Activated CD4-positive, alpha-beta T cell treated with anti-CD3 and anti-CD28 coated beads, Interleukin-2, Interleukin-6, amounts not matched to agents 100 ng/mL and 50 ng/mL, durations not matched to agents 16 hours and 8 hours (primary cell): Measurements from ENCODE around the gene MUC21.
"Not testable (repeated sequence)": the region's sequence is repeated elsewhere in the genome, so short reads cannot be mapped to it uniquely, and the experiment has no call there.

Source experiments
- DNase-seq: peaks from one replicate; pipeline ENCODE4 v3.0.0-alpha.2; 2020

The MUC21 gene

DNA sequence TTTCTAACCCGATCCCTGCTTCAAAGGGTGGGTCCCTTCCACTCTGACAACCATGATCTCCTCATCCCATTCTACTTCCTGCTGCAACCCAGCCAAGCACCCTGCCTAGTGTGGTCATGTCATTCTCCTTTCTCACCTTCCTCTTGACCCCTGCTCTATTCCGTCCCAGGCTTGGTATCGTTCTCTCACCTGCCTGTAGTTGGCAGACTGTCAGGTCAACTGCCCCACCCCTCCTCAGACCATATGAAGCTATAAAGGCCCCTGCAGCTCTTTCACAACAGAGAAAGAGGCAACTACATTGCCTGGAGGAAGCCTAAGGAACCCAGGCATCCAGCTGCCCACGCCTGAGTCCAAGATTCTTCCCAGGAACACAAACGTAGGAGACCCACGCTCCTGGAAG is at the start of gene MUC21:
Gene MUC21 (plus strand): TSS at position 280 of the 400 bp plus-strand sequence. CDS start 241 bp downstream, outside the sequence.
- no peak for DNase-seq

DNA sequence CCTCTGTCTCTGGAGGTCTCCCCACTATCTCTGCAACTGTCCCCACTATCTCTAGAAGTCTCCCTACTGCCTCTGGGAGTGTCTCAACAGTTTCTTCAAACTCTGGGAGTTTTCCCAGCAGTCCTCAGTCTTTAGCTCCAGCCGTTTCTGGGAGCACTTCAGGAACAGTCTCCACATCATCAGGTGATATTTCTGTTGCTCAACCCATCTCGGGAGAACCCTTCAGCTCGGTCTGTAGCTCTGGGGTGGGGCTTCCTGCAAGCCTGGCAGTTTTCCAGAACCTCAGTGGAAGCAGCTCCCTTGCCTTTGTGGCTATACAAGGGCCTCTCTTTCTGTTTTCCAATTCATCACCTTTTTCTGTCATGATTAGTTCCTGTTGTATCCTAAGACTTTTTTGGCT is 48.5 kb upstream of the MUC21 start:
- DNase-seq: no peak

DNA sequence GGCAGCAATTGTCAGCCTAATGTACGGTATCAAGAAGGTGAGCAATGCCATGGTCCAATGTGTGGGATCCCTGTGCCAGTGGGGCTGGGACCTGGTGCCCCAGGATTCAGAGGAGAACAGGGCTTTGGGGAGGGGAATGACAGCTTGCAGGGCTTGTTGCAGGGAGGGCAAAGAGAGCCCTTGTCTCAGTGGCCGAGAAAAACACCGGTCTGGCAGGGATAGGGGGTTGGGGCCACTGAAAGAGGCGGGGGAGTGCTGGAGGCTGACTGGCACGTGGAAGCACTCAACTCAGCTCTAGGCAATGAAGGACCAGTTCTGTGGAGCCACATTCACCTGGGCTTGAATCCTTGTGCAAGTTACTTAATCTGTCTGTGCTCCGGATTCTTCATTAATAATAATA is 46.3 kb upstream of the MUC21 start:
- DNase-seq: no peak

GRCh38 chr6:30938730-30939129 is 44.8 kb upstream of the MUC21 start:
- no peak for DNase-seq

GRCh38 chr6:30939473-30939872 is 44.0 kb upstream of the MUC21 start:
- DNase-seq: no peak

- DNase-seq: no peak
These were observed 43.0 kb upstream of the MUC21 start, which contains the start of gene MUCL3 for GRCh38 chr6:30940361-30940986. TSS of gene MUCL3 (plus strand) at chr6:30940973. CDS start at chr6:30941000, 27 bp downstream.

- no peak for DNase-seq
These were observed 41.0 kb upstream of the MUC21 start for GRCh38 chr6:30942338-30943060.

DNA sequence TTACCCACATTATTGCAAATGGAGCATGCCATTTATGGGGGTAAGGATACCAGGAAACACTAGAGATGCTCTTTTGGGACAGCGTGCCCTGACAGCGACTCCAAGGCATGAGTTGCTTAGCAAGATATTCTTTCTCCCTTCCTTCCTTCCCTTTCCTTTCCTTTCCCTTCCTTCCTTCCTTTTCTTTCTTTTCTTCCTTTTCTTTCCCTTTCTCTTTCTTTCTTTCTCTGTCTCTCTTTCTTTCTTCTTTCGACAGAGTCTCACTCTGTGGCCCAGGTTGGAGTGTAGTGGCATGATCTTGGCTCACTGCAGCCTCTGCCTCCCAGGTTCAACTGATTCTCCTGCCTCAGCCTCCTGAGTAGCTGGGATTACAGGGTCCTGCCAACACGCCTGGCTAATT is 39.5 kb upstream of the MUC21 start:
- DNase-seq: no peak

DNA sequence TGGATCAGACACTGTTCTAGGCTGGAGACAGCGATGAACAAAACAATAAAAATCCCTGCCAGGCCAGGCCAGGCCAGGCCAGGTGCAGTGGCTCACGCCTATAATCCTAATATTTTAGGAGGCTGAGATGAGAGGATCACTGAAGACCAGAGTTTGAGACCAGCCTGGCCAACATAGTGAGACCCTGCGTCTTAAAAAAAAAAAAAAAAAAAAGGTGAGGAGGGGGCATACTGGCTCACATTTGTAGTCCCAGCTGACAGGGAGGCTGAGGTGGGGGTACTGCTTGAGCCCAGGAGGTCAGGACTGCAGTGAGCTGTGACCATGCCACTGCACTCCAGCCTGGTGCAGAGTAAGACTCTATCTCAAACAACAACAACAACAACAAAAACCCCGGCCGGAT is 38.2 kb upstream of the MUC21 start:
- no peak for DNase-seq

- DNase-seq: no peak
These were observed 36.3 kb upstream of the MUC21 start for GRCh38 chr6:30947231-30947630.

- DNase-seq: no peak
These were observed 34.7 kb upstream of the MUC21 start for GRCh38 chr6:30948811-30949210.

DNA sequence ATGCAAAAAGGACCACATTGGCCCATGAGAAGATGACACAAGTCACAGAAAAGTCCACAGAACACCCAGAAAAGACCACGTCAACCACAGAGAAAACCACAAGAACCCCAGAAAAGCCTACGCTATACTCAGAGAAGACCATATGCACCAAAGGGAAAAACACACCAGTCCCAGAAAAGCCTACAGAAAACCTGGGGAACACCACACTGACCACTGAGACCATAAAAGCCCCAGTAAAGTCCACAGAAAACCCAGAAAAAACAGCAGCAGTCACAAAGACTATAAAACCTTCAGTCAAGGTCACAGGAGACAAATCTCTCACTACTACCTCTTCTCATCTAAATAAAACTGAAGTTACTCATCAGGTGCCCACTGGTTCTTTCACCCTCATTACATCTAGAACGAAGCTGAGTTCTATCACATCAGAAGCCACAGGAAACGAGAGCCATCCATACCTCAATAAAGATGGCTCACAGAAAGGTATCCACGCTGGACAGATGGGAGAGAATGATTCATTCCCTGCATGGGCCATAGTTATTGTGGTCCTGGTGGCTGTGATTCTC is 31.5 kb upstream of the MUC21 start:
- DNase-seq: no peak

DNA sequence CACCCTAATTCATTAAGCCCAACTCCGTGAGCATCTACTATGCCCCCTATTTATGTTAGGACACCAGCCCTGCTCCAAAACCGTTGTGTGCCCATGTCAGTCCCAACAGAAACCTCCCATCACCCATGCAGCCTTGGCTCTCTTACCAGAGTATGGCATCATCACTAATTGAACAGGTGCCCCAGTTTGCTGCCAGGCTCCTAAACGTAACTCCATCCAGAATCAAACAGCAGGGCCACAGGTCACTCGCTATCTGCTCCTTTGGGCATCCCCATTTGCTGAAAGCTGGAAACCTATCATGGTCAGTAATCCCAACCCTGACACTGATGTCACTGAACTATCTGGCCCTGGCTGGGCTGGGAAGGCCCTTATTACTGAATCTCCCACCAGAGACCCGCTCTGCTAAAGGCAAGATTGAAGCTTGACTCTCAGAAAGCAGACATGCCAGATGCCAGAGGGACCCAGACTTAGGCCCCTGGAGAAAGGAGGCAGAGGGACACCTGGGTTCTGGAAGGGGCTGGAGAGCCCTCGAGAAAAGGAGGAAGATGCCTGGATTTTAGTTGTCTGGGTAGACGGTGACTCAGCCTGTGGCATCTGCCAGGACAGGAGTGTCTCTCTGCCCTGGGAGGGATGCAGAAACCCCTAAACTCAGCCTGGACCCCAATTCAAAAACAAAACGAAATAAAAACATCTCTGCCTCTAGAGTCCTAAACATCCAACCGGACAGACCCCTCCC is 28.7 kb upstream of the MUC21 start:
- DNase-seq: no peak

- peak; percentile 55 for DNase-seq
These were observed 28.0 kb upstream of the MUC21 start for GRCh38 chr6:30955367-30956042.

DNA sequence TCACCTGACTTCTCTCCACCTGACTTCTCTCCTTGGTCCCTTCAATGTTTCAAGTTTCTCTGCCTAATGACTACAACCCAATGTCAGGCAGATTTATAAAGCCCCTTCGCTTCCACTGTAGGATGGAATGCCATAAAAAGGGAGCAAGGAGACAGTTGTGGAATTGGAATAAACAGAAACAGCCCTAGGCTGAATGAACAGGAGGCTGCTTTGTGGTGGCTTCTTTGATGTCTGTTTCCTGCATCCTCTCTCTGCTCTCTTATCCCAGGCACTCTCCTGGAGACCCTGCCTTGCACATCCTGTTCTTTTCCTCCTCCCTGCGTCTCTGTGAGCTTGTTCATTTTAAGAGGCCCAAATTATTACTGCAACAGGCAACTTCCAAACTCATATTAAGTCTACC is 25.8 kb upstream of the MUC21 start:
- DNase-seq: no peak

DNA sequence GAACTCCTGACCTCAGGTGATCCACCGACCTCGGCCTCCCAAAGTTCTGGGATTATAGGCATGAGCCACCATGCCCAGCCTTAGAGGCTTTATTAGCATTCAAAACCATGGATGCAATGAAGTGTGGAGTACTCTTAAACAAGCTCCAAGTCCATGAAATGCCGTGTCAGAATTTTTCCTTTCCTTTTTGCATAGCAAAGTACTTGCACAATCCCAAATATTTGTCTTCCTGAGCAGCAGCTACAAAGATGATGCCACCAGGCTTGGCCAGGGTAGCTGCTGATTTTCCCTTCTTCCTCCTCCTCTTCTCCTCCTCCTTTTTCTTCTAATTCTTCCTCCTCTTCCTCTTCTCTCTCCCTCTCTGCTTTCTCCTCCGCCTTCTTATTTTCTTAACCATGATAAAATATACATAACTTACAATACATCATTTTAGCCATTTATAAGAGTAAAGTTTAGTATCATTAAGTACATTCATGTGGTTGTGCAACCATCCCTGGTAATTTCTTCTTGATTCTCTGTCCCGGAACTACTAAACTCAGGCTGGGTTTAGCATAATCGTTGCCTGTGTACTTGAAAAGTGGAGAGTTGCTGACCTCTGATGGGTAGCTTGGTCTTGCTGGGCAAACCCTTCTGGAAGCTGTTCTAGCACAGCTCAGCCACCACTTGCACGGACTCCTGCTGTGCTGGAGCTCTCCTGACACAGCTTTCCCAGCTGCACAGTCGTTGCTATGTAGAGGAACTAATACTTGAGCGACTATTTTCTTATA is 22.4 kb upstream of the MUC21 start:
- no peak for DNase-seq

DNA sequence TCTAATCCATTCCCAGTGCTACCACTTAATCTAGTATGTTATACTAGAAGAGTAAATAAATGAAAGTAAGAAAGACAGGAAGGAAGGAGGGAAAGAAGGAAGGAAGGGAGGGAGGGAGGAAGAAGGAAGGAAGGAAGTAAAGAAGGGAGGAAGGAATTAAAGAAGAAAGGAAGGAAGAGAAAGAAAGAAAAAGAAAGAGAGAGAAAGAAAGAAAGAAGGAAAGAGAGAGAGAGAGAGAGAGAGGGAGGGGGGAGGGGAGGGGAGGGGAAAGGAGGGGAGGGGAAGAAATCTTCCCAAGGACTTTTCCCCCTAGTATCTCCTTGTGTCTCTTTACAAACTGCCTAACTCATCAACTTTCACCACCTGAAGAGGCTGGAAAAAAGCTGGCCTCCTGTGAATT is 20.8 kb upstream of the MUC21 start:
- DNase-seq: no peak

- DNase-seq: no peak
These were observed 19.9 kb upstream of the MUC21 start for GRCh38 chr6:30963641-30964040.

- peak; percentile 36 for DNase-seq
These were observed 19.4 kb upstream of the MUC21 start for GRCh38 chr6:30964075-30964474.

GRCh38 chr6:30965140-30965601 is 18.3 kb upstream of the MUC21 start:
- DNase-seq: peak; percentile 17

- no peak for DNase-seq
These were observed 17.4 kb upstream of the MUC21 start for GRCh38 chr6:30966154-30966553.

DNA sequence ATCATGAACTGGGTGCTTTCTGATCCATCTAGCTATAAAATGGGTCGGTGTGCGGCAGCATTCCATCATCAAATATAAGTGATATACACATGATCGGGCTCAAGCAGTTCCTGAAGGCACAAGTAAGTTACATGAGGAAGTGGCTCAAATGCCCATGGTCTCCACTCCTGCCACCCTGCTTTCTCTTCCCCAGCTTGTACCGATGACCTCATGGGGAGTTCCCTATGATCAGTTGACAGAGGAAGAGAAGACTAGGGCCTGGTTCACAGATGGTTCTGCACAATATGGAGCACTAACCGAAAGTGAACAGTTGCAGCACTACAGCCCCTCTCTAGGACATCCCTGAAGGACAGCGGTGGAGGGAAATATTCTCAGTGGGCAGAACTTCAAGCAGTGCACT is 14.3 kb upstream of the MUC21 start:
- not testable (repeated sequence) for DNase-seq
